K562 (cell line): ENCODE measurements around the gene EPC2. TPM values are rescaled to one million over a fixed set of nuclear protein-coding genes. Genes with fewer than 3 reads are reported as not detected.
A peak's percentile ranks its signal among the peaks of the same experiment; 100 is the strongest.
"Not testable (repeated sequence)": the region's sequence is repeated elsewhere in the genome, so short reads cannot be mapped to it uniquely, and the experiment has no call there.

Experiments
- ATAC-seq: fragments of 200-7000 bp; cut with Tn5 transposase; 3 replicates; pipeline ENCODE4 v1.9.1; 2020; ENCODE audit warnings: moderate library complexity
- BruUV-seq: library from RNA; stranded (reverse); fragments of 400-500 nt; replicated peaks from 2 replicates; lab custom pipeline; 2021; lab: Mats Ljungman, UMichigan
- CTCF ChIA-PET: fragments of 300-600 bp; formaldehyde crosslinking; extraction: SDS; loops from one replicate; lab custom pipeline; 2021; ENCODE audit warnings: low intra/inter-chr PET ratio; lab: Yijun Ruan, JAX
- POLR2A ChIA-PET: fragments of 300-600, 350-650 bp; sonication (Branson Sonifier 250); formaldehyde crosslinking; extraction: SDS; loops from one replicate; lab custom pipeline; 2021; ENCODE audit warnings: antibody characterized with exemption, inconsistent platforms; lab: Yijun Ruan, JAX
- DNase-seq, 4 experiments: peaks; one replicate each; pipeline versions ENCODE4 v3.0.0 to v3.0.0-alpha.2; 2011 to 2018; ENCODE audit warnings: low spot score in 3 of 4, mixed read lengths in 3 of 4; ENCODE audit errors: extremely low read depth in 1 of 4
- FAIRE-seq: peaks from 2 replicates; lab custom pipeline; 2011; peaks lifted over from hg19 to GRCh38; lab: Jason Lieb, UNC
- H2AFZ ChIP-seq: 2 replicates; pipeline ENCODE4 v1.6.0; 2011; ENCODE audit warnings: low read depth, low read length, control low read depth, inconsistent platforms
- H3K27ac ChIP-seq: fragments of 200-600 bp; 3 replicates; pipeline ENCODE4 v1.8.0; 2011; ENCODE audit warnings: low read depth, mild to moderate bottlenecking, control low read depth, inconsistent platforms, low read length, moderate library complexity, mixed read lengths; ENCODE audit errors: extremely low read depth
- H3K27me3 ChIP-seq, 2 experiments: fragments of 300-600 bp in 1 of 2; 2 replicates in 1 of 2; 3 replicates in 1 of 2; pipeline versions ENCODE4 v1.6.0 to v1.8.0; 2011; ENCODE audit warnings: inconsistent platforms in 2 of 2, low read length in 2 of 2, mild to moderate bottlenecking in 1 of 2, mixed read lengths in 1 of 2, moderate library complexity in 1 of 2; ENCODE audit not compliant: control insufficient read depth in 2 of 2, insufficient read depth in 2 of 2
- H3K36me3 ChIP-seq: fragments of 300-600 bp; 3 replicates; pipeline ENCODE4 v1.8.0; 2011; ENCODE audit warnings: mild to moderate bottlenecking, low read length, inconsistent platforms; ENCODE audit not compliant: control insufficient read depth, insufficient read depth
- H3K4me1 ChIP-seq, 2 experiments: fragments of 200-600 bp in 1 of 2; replicated peaks in 1 of 2; 2 replicates in 1 of 2; 3 replicates in 1 of 2; pipeline versions ENCODE4 v1.5.1 to v1.8.0; 2011; ENCODE audit warnings: inconsistent platforms in 2 of 2, low read length in 2 of 2, mild to moderate bottlenecking in 1 of 2, mixed read lengths in 1 of 2, moderate library complexity in 1 of 2; ENCODE audit not compliant: control insufficient read depth in 2 of 2, insufficient read depth in 2 of 2
- H3K4me2 ChIP-seq: 2 replicates; pipeline ENCODE4 v1.6.1; 2011; ENCODE audit warnings: low read length, control low read depth, inconsistent platforms, mixed read lengths; ENCODE audit not compliant: insufficient read depth
- H3K4me3 ChIP-seq: fragments of 200-600 bp; sonication (generic), shearing (Covaris generic); 2 replicates; pipeline ENCODE4 v1.5.1; 2016; ENCODE audit warnings: control low read depth, inconsistent platforms
- H3K79me2 ChIP-seq: fragments of 200-600 bp; 3 replicates; pipeline ENCODE4 v1.8.0; 2011; ENCODE audit warnings: low read length, inconsistent platforms; ENCODE audit not compliant: control insufficient read depth, insufficient read depth
- H3K9ac ChIP-seq, 2 experiments: 2 replicates each; pipeline versions ENCODE4 v1.6.0 to v1.6.1; 2011; ENCODE audit warnings: low read depth in 2 of 2, low read length in 2 of 2, control low read depth in 1 of 2, inconsistent platforms in 1 of 2, mild to moderate bottlenecking in 1 of 2, mixed read lengths in 1 of 2; ENCODE audit not compliant: insufficient read depth in 1 of 2
- H3K9me1 ChIP-seq: one replicate; pipeline ENCODE4 v1.6.0; 2011; ENCODE audit warnings: inconsistent platforms, mild to moderate bottlenecking, low read length, moderate library complexity; ENCODE audit not compliant: control insufficient read depth, insufficient read depth
- H3K9me3 ChIP-seq: replicated peaks from 2 replicates; pipeline ENCODE4 v1.5.1; 2011; ENCODE audit warnings: low read depth, low read length, inconsistent platforms; ENCODE audit not compliant: control insufficient read depth, insufficient read depth
- H4K20me1 ChIP-seq: replicated peaks from 2 replicates; pipeline ENCODE4 v1.6.1; 2011; ENCODE audit warnings: low read length, inconsistent platforms, mixed read lengths; ENCODE audit not compliant: control insufficient read depth, insufficient read depth
- BCOR ChIP-seq: fragments of 450-650 bp; IDR thresholded peaks from 2 replicates; pipeline ENCODE4 v1.6.1; 2016
- HDAC1 ChIP-seq, 2 experiments: fragments of 450-650 bp; IDR thresholded peaks; 2 replicates each; pipeline ENCODE4 v1.6.1; 2016 to 2017; ENCODE audit warnings: inconsistent platforms in 1 of 2, mild to moderate bottlenecking in 1 of 2, moderate library complexity in 1 of 2
- HDAC2 ChIP-seq: fragments of 450-650 bp; IDR thresholded peaks from 2 replicates; pipeline ENCODE4 v1.6.1; 2016; ENCODE audit warnings: mild to moderate bottlenecking
- KDM1A ChIP-seq, 2 experiments: fragments of 450-650 bp; IDR thresholded peaks; 2 replicates each; pipeline ENCODE4 v1.6.1; 2016; ENCODE audit warnings: mild to moderate bottlenecking in 2 of 2
- ZNF146 ChIP-seq: IDR thresholded peaks from one replicate; pipeline ENCODE4 v1.6.1; 2018; ENCODE audit warnings: missing compliant biosample characterization; ENCODE audit not compliant: unreplicated experiment
- ZSCAN32 ChIP-seq: fragments of 450-650 bp; formaldehyde crosslinking; IDR thresholded peaks from 2 replicates; pipeline ENCODE4 v1.4.0; 2020; ENCODE audit warnings: mild to moderate bottlenecking, moderate library complexity
- WGBS: fragments of 100-300 bp; shearing (Covaris generic); methylation state at CpG from one replicate; pipeline ENCODE4 v1.1.6; 2016; ENCODE audit warnings: low coverage, mixed read lengths; ENCODE audit not compliant: insufficient coverage; ENCODE audit errors: missing lambda C conversion rate; 5-methylcytosine and 5-hydroxymethylcytosine counted together
- in situ Hi-C: fragments of 300-500 bp; cut with MboI; formaldehyde crosslinking; loops from 4 replicates; pipeline ENCODE4 v1.15.0; 2018; ENCODE audit warnings: inconsistent platforms, mixed read lengths
- intact Hi-C: fragments of 100-400 bp; cut with micrococcal nuclease; formaldehyde crosslinking; loops from 2 replicates; pipeline ENCODE4 v1.14.2; 2022
- polyA plus RNA-seq, 8 experiments: library from polyadenylated mRNA; depleted of rRNA in 4 of 8; stranded (reverse) in 5 of 8; unstranded in 3 of 8; fragments of >200 nt; fragmentation: Nextera tagmentation in 2 of 8; fragmentation: Illumina TruSeq in 1 of 8; extraction: Ambion mirVana in 2 of 8; extraction: Trizol in 1 of 8; gene quantifications; 2 replicates each; pipeline versions ENCODE4 v1.2.1 to v1.2.3, GENCODE V29; 2011 to 2014; ENCODE audit warnings: inconsistent platforms in 1 of 8, missing spikeins in 1 of 8
- total RNA-seq, 7 experiments: library from RNA; depleted of rRNA in 6 of 7; stranded (reverse); fragments of >200 nt in 6 of 7; fragmentation: Illumina TruSeq in 2 of 7; extraction: Trizol in 2 of 7; gene quantifications; 2 replicates each; pipeline versions ENCODE4 v1.2.1 to v1.2.3, GENCODE V29; 2011 to 2021; ENCODE audit warnings: low replicate concordance in 1 of 7
- TF ChIP-seq, protein P1 (sequence below): fragments of 250-450 bp; sonication (Bioruptor Pico); IDR thresholded peaks from 2 replicates; pipeline ENCODE4 v1.8.0; 2021; ENCODE audit warnings: borderline replicate concordance, mild to moderate bottlenecking, moderate library complexity; ENCODE audit not compliant: poor library complexity, severe bottlenecking
- TF ChIP-seq, protein P2 (sequence below): fragments of 250-450 bp; sonication (Bioruptor Pico); IDR thresholded peaks from 2 replicates; pipeline ENCODE4 v1.5.0; 2022; ENCODE audit warnings: mild to moderate bottlenecking
- TF ChIP-seq, protein P3 (sequence below): fragments of 200-400 bp; formaldehyde crosslinking; IDR thresholded peaks from 2 replicates; pipeline ENCODE4 v1.6.1; 2017; ENCODE audit warnings: mild to moderate bottlenecking, low read depth, low read length, moderate library complexity

The EPC2 gene
- total and polyA plus RNA-seq, 9 of the 15 experiments (the other 6 are each of a cell fraction or from before 2014, with no cell fraction given) = 7.0 to 35.8 (median 29.1) TPM

DNA sequence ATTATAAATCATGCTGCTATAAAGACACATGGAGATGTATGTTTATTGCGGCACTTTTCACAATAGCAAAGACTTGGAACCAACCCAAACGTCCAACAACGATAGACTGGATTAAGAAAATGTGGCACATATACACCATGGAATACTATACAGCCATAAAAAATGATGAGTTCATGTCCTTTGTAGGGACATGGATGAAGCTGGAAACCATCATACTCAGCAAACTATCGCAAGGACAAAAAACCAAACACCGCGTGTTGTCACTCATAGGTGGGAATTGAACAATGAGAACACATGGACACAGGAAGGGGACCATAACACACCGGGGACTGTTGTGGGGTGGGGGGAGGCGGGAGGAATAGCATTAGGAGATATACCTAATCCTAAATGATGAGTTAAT lies 17.8 kb downstream of the EPC2 start:
- ATAC-seq, H3K9me1 ChIP-seq, BruUV-seq, intact Hi-C loops, FAIRE-seq, H3K9ac ChIP-seq: not testable (repeated sequence)
- peak; percentile 69 for TF ChIP-seq BCOR
- TF ChIP-seq KDM1A (IDR thresholded peaks at IDR 0.05) = peak in 1 of 2 experiments; percentile 44; a peak in 2 of 4 replicates
- TF ChIP-seq ZNF146 (CRISPR knock-in tag) = peak; percentile 70
- TF ChIP-seq HDAC1 (IDR thresholded peaks at IDR 0.05) = 0 out of 4 replicates have a peak, but pooled peaks of 1 of the 2 experiments have one; percentile 13
- 0 out of 2 replicates have a peak, but pooled peaks have one; percentile 23 for TF ChIP-seq HDAC2
- TF ChIP-seq, all 486 proteins: peak for 5; not testable (repeated sequence) for 481
- H3K27me3 ChIP-seq, H3K27ac ChIP-seq, H3K4me2 ChIP-seq, CTCF ChIA-PET, H3K4me3 ChIP-seq, DNase-seq, H3K36me3 ChIP-seq, H2AFZ ChIP-seq, H3K9me3 ChIP-seq: not testable (repeated sequence)
- peaks cover 87% of the 10 kb centered on the region for H3K79me2 ChIP-seq
- POLR2A ChIA-PET = interaction anchor here (0.6 to 2.2 kb wide), 4 partner anchors 9 to 36 kb away, joined by 3 to 13 read pairs (median 6); no protein-coding TSS in a partner anchor
- peaks cover 47% of the 10 kb centered on the region for H4K20me1 ChIP-seq
- H3K4me1 ChIP-seq = peaks cover 0 to 10% of the 10 kb centered on the region in 2 experiments; a peak in 3 of 5 replicates
- 90% methylated on average over 8 of the region's 8 CpGs for WGBS
- in situ Hi-C loops = loop anchor here (25.0 kb wide), 1 partner anchor 900 kb away; no protein-coding TSS in a partner anchor

DNA sequence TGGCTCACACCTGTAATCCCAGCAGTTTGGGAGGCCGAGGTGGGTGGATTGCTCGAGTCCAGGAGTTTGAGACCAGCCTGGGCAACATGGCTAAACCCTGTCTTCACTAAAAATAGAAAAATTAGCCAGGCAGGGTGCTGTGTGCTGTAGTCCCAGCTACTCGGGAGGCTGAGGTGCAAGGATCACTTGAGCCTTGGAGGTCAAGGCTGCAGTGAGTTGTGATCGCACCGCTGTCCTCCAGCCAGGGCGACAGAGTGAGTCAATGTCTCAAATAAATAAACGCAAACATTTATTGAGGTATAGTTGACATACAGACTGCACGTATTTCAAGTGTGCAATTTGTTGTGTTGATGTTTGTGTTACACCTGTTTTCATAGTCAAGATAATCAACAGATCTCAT lies 19.7 kb downstream of the EPC2 start:
- no peaks in the 10 kb centered on the region; a peak in 3 of 5 replicates for H3K4me1 ChIP-seq
- ChIA-PET CTCF (interaction anchor here (0.6 kb wide), 1 partner anchor 20 kb away, joined by 3 read pairs; no protein-coding TSS in a partner anchor), POLR2A (interaction anchor here (1.4 to 2.2 kb wide), 3 partner anchors 8 to 27 kb away, joined by 3 to 9 read pairs (median 7); no protein-coding TSS in a partner anchor)
- intact Hi-C loops = no loop called here
- no peaks in the 10 kb centered on the region for H3K9me1 ChIP-seq
- H3K4me2 ChIP-seq = no peak overlapping the region
- H3K9me3 ChIP-seq = no peaks in the 10 kb centered on the region
- no peak for FAIRE-seq
- in situ Hi-C loops = loop anchor here (25.0 kb wide), 1 partner anchor 898 kb away; no protein-coding TSS in a partner anchor
- H3K79me2 ChIP-seq = peaks cover 85% of the 10 kb centered on the region
- WGBS = 79% methylated on average over 8 of the region's 8 CpGs
- H3K27me3 ChIP-seq = no peaks in the 10 kb centered on the region
- DNase-seq = no peak
- no peaks in the 10 kb centered on the region for H3K36me3 ChIP-seq
- H2AFZ ChIP-seq = no peak overlapping the region
- H3K9ac ChIP-seq = no peak overlapping the region
- H3K27ac ChIP-seq = no peak overlapping the region
- H3K4me3 ChIP-seq = no peak overlapping the region
- ATAC-seq = peak; percentile 57
- peaks cover 37% of the 10 kb centered on the region for H4K20me1 ChIP-seq
- no TSS peak for BruUV-seq
- TF ChIP-seq, protein P1, sequence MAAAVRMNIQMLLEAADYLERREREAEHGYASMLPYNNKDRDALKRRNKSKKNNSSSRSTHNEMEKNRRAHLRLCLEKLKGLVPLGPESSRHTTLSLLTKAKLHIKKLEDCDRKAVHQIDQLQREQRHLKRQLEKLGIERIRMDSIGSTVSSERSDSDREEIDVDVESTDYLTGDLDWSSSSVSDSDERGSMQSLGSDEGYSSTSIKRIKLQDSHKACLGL = no peak
- TF ChIP-seq, protein P2, sequence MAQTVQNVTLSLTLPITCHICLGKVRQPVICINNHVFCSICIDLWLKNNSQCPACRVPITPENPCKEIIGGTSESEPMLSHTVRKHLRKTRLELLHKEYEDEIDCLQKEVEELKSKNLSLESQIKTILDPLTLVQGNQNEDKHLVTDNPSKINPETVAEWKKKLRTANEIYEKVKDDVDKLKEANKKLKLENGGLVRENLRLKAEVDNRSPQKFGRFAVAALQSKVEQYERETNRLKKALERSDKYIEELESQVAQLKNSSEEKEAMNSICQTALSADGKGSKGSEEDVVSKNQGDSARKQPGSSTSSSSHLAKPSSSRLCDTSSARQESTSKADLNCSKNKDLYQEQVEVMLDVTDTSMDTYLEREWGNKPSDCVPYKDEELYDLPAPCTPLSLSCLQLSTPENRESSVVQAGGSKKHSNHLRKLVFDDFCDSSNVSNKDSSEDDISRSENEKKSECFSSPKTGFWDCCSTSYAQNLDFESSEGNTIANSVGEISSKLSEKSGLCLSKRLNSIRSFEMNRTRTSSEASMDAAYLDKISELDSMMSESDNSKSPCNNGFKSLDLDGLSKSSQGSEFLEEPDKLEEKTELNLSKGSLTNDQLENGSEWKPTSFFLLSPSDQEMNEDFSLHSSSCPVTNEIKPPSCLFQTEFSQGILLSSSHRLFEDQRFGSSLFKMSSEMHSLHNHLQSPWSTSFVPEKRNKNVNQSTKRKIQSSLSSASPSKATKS (CRISPR knock-in tag) = no peak
- TF ChIP-seq ZSCAN32 (CRISPR knock-in tag) = no peak
- TF ChIP-seq, protein P3, sequence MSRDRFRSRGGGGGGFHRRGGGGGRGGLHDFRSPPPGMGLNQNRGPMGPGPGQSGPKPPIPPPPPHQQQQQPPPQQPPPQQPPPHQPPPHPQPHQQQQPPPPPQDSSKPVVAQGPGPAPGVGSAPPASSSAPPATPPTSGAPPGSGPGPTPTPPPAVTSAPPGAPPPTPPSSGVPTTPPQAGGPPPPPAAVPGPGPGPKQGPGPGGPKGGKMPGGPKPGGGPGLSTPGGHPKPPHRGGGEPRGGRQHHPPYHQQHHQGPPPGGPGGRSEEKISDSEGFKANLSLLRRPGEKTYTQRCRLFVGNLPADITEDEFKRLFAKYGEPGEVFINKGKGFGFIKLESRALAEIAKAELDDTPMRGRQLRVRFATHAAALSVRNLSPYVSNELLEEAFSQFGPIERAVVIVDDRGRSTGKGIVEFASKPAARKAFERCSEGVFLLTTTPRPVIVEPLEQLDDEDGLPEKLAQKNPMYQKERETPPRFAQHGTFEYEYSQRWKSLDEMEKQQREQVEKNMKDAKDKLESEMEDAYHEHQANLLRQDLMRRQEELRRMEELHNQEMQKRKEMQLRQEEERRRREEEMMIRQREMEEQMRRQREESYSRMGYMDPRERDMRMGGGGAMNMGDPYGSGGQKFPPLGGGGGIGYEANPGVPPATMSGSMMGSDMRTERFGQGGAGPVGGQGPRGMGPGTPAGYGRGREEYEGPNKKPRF = no peak
